GM04504 (cell line): ENCODE data around the gene CCNY.
"Not testable (repeated sequence)": the region's sequence is repeated elsewhere in the genome, so short reads cannot be mapped to it uniquely, and the experiment has no call there.

Experiments
- DNase-seq: peaks from one replicate; pipeline ENCODE4 v3.0.0-alpha.2; 2012; ENCODE audit warnings: low read depth

CCNY gene

GRCh38 chr10:35384265-35384868 lies 48.1 kb downstream of the CCNY start:
- DNase-seq, result no peak

- no peak for DNase-seq
These were observed 50.4 kb downstream of the CCNY start for GRCh38 chr10:35386594-35387174.

DNA sequence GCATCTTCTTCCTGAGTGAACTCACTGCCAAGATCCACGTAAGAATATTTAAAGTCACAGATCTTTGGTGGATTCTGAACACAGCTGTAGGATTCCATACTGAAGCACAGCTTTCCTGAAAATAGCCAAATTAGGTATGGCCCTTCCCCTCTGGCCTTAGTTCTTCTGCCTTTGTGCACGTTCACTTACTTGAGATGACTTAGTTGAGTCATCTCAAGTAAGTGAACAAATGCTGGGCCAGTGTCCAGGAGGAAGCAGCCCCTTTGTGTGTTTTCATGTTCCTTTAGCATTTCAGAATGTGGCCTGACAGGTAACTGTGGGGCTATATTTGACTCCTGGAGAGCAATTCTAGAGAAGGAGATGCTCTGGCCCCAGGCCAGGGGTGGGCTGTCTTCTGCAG lies 51.5 kb downstream of the CCNY start:
- no peak for DNase-seq

DNA sequence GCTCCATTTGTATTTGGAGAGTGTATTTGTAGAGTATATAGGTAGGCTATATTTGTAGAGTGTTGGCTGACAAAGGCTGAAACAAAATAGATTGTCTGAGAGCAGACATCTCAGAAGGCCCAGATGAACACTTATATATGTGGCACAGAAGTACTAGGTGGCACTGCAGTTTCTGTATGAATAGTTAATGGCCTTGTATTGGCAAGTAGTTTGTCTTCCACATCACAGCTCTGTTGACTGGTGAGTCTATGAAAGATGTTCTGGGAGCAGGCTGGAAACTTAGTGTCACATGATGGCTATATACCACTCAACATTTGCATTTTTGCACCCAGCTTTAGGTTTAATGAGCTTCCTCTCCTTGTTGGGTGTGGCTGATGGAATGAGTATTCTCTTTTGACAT lies 51.9 kb downstream of the CCNY start:
- no peak for DNase-seq

DNA sequence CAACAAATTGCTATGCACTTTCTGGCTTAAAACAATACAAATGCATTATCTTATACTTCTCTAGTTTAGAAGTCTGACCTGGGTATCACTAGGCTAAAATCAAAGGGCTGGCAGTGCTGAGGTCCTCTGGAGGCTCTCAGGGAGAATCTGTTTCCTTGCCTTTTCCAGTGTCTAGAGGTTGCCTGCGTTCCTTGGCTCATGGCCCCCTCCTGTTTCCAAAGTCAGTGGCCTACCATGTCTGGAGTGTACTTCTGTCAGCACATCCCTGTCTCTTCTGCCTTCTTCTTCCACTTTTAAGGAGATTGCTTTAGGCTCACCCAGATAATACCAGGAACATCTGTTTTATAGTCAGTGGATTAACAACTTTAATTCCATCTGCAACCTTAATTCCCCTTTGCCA lies 52.4 kb downstream of the CCNY start:
- no peak for DNase-seq

DNA sequence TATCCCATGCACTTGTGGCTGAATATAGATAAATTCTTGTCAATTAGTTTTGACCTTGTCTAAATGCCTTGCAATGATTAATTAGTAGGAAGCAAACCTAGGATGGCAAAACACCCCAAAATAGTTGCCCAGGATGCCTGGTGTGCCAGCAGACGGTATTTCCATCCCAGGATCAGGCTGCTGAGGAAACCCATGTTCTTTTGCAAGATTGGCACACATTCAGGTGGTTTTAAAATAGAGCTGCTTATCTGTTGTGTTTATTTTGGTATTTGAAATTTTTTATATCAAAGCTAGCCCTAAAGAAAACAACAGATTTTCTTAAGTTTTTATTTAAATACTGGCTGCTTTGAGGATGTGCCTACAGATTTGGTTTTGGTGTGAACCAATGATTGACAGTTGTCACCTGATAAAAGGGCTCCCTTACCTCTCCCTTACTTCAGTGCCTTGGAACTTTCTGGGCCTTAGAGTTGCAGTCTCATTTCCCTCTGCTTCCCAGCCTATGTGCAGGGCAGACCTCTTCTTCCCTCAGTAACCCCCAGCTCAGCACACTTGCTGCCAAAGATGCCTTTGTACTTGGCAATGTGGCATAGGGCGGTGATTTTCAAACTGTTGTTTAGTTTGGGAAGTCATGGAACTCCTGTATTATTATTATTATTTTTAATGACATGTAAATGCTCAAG lies 54.0 kb downstream of the CCNY start:
- no peak for DNase-seq

DNA sequence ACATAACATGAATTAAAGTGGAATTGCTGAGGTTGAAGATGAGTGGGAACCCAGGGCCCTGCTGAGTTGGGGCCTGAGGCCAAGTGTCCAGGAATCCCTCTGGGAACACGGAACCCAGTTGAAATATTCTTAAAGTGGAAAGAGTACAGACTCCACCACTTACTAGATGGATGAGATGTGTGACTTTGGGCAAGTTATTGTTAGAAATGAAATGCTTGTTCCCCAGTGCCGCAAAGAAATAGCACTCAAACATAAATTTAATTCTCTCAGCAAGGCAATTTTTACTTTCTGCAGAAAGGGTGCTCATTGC lies 54.5 kb downstream of the CCNY start:
- no peak for DNase-seq

GRCh38 chr10:35391153-35391953 lies 55.0 kb downstream of the CCNY start:
- DNase-seq, result no peak

- no peak for DNase-seq
These were observed 55.6 kb downstream of the CCNY start for GRCh38 chr10:35391954-35392262.

- DNase-seq, result no peak
These were observed 56.3 kb downstream of the CCNY start for GRCh38 chr10:35392482-35393228.

DNA sequence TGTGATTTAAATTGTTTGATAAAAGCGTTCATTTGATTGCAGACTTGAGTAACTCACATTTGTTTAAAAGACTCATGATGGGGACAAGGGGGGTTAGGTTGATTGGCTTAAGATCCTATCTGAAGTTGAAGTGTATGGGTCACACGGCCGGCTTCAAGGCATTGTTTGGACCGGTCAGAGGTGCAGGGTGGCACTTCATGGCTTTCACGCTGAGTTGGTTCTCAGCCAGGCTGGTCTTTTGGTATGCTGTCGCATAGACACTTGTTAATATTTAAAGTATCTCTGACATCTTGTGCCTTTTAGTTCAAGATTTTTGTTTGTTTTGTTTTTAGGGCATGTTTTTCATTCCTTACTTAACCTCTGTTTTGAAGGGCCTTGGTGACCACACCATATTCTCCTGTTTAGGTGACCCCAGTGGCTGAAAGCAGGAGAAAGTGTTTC lies 58.1 kb downstream of the CCNY start:
- DNase-seq, result no peak

DNA sequence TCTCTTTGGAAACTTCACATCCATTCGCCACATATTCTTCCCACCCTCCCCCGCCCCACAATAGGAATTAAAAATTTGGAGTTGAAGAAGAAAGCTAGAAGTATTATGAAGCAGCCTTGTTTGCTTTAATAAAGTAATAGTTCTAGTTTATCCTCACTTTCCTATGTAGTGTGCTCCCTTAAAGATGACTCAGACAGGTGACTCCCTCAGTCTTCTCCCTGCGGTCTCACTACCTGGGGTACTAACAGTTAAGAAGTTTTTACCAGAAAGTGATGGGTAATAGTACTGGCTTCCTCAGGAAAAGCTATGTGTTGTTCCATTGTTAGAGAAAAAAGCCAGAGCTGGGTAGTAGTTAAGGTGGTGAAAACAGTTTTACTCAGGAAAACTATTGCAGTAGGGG lies 58.6 kb downstream of the CCNY start:
- no peak for DNase-seq

GRCh38 chr10:35396560-35397434 lies 60.5 kb downstream of the CCNY start:
- DNase-seq, result no peak

DNA sequence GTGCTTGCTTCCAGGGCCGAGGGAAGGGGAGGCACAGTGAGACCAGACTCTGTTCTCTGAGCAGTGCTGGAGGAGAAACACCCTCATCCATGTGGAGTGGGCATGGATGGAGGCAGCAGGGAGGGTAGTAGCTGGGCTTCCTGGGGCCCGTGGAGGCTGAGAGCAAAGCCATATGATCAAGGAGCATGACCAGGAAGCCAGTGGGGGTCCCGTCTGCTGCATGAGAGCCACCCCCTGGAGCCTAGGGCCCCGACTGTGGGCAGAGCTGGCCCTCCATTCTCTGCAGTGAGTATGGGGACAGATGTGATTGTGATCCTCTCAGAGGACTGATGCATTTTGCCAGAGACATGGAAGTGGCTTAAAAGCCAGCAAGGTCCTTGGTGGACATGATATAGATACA lies 61.6 kb downstream of the CCNY start:
- no peak for DNase-seq

DNA sequence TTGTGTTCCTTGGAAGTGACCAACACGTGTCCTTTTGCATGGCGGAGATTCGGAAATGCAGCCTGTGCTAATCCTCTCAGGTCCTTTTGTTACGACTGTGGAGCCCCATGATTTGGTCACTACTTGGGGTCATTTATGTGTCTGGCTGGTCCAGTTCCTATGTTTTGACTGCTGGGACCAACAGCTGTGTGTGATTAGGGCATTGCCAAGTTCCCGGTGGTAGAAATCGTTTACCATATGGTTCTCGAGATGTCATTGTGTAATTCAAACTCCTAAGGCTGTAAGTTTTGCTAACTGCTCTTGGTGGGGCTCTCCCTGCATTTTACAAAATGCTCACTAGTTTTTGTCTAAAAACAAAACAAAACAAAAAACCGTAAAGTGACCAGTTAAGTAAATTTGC lies 62.0 kb downstream of the CCNY start:
- DNase-seq, result peak; percentile 38

DNA sequence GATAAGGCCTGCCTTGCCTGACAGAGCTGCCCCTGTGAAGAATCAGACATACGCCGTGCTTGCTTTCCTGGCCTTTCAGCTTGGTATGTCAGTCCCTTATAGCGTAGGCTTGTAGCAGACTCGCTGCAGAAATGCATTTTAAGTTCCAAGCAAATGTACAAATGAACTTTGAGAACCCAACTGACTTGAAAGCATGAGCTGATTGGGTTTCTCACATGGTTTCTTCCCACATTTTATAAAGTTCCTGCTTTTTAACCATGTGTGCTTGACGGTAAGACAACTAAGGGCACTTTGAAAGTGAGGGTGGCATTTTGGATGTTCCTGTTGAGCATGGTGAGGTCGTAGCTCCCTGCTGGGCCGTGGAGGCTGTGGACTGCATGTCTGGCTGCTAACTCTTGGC lies 62.6 kb downstream of the CCNY start:
- no peak for DNase-seq

DNA sequence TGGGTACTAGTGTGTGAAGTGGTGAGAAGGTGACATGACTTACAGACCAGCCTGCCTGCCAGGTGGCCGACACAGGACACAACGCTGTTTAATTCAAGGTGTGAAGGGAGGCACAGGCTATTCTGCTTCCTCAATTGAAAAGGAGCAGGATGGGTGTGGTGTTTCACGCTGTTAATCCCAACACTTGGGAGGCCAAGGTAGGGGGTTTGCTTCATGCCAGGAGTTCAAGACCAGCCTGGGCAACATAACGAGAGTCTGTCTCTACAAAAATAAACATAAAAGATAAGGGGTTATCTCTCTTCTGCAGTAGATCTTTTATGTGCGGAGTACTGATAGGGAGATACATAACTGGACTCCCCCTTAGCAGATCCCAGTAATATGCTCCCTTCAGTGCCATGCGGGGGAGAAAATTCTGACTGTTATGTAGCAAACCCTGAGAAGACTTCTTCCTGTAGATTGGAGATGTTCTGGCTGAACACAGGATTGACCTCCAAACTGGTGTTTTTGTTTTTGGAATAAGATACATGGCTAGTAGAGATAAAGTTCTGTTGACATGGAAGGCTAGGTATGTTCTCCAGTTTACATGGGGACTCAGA lies 63.2 kb downstream of the CCNY start:
- DNase-seq, result no peak

DNA sequence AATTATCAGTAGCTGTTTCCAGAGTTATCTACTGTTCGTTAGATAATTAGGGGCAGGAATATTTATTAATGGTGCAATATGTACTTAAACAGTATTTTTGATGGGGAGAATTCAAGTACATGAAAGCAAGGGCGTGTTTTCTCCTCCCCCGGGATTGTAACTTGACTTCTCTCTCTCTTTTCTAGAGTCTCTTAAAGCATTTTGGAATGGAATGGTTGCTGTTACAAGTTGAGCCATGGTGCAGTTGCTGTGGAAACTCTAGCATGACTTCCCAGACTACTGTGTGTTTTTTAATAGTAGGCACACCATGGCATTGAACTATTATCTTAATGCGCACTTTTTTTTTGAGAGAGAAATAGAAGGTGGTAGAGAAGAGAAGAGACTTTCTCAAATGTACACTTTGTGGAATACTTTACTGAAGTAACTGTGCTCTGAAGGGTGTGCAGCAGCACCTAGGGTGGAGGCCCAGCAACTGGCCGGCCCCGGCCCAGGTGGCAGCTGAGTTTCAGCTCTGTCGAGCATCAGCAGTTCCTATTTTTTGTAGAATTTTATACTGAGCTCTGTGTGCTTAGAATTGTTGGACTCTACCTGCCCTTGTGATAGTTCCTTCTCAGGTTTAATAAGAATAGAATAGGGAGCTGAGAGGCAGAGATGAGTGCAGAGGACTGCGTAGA lies 64.4 kb downstream of the CCNY start:
- DNase-seq, result no peak

DNA sequence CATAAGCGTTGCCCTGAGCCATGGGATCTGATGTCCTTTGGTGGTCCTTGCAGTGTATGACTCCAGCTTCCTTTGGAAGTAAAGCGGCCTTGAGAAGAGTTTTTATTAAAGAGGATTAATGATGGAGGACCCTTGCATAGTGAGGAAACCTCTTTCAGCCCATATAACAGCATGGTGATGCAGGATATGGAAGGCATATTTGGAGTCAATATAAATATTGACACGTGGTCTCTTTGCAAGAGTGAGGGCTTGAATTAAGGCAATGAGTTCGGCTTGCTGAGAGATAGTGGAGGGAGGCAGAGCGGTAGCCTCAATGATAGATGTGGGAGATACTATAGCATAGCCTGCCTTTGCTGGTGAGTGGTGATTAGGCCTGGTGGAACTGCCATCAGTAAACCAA lies 67.2 kb downstream of the CCNY start:
- not testable (repeated sequence) for DNase-seq

GRCh38 chr10:35404077-35404476 lies 67.8 kb downstream of the CCNY start:
- DNase-seq, result not testable (repeated sequence)
